Smooth muscle cell of trachea (primary cell): Measurements from ENCODE around the gene RBM8A. TPM values are rescaled to one million over a fixed set of nuclear protein-coding genes. Genes with fewer than 3 reads are reported as not detected.

Source experiments
- total RNA-seq: library from RNA; depleted of rRNA; stranded (reverse); fragments of >200 nt; gene quantifications from 2 replicates; pipeline ENCODE4 v1.2.1, GENCODE V29; 2014

The RBM8A gene
- 44.0 and 137 TPM in 2 replicates for total RNA-seq

GRCh38 chr1:145927063-145927886 is at the start of gene RBM8A:
Gene RBM8A, minus strand, starts transcription at chr1:145927484. Its CDS starts 58 bp downstream, at chr1:145927426.

GRCh38 chr1:145964328-145965118 is 37.2 kb upstream of the RBM8A start, which contains the start of the genes ANKRD34A and POLR3GL:
Gene ANKRD34A, minus strand, starts transcription at chr1:145964575. Its CDS starts 2,816 bp downstream, at chr1:145961759.
Gene POLR3GL, plus strand, starts transcription at chr1:145964690. Its CDS starts 10,176 bp downstream, at chr1:145974866.

GRCh38 chr1:145957443-145958319 is 30.4 kb upstream of the RBM8A start, which contains the start of gene LIX1L:
Gene LIX1L, minus strand, starts transcription at chr1:145958017. Its CDS starts 90 bp downstream, at chr1:145957927.

GRCh38 chr1:145918144-145918991 is 8.9 kb downstream of the RBM8A start, which contains the start of gene PEX11B:
Gene PEX11B, minus strand, starts transcription at chr1:145918717. Its CDS starts 29 bp downstream, at chr1:145918688.

GRCh38 chr1:145885738-145886287 is 41.5 kb downstream of the RBM8A start, which contains the start of gene ANKRD35:
Gene ANKRD35, minus strand, starts transcription at chr1:145885866. Its CDS starts 108 bp downstream, at chr1:145885758.

Other genes with a start within 250 kb of the RBM8A start
- 1.3 TPM in 1 of 2 replicates, not detected in the other for gene PDZK1, start 220.1 kb downstream of the RBM8A start, total RNA-seq
- not detected in 2 replicates for gene CD160, start 208.0 kb downstream of the RBM8A start, total RNA-seq
- gene RNF115, start 103.4 kb downstream of the RBM8A start, total RNA-seq = 20.8 and 29.1 TPM in 2 replicates
- gene POLR3C, start 103.3 kb downstream of the RBM8A start, total RNA-seq = 44.7 and 50.9 TPM in 2 replicates
- gene NUDT17, start 81.9 kb downstream of the RBM8A start, total RNA-seq = 3.0 and 3.8 TPM in 2 replicates
- gene PIAS3, start 68.4 kb downstream of the RBM8A start, total RNA-seq = 13.7 and 14.7 TPM in 2 replicates
- gene ANKRD35, start 41.6 kb downstream of the RBM8A start, total RNA-seq = 3.3 and 5.5 TPM in 2 replicates
- 2.3 and 11.9 TPM in 2 replicates for gene ITGA10, start 17.4 kb downstream of the RBM8A start, total RNA-seq
- gene PEX11B, start 8.8 kb downstream of the RBM8A start, total RNA-seq = 29.6 and 40.3 TPM in 2 replicates
- 19.0 and 26.0 TPM in 2 replicates for gene LIX1L, start 30.5 kb upstream of the RBM8A start, total RNA-seq
- 0.50 and 0.73 TPM in 2 replicates for gene ANKRD34A, start 37.1 kb upstream of the RBM8A start, total RNA-seq
- gene POLR3GL, start 37.2 kb upstream of the RBM8A start, total RNA-seq = 17.7 and 19.2 TPM in 2 replicates
- gene TXNIP, start 69.1 kb upstream of the RBM8A start, total RNA-seq = 80.0 and 159 TPM in 2 replicates
- not detected in 2 replicates for gene HJV, start 94.3 kb upstream of the RBM8A start, total RNA-seq
- gene NBPF10, start 217.3 kb upstream of the RBM8A start, total RNA-seq = 2.0 and 4.4 TPM in 2 replicates